HG03175 (cell line): ENCODE data around the gene RUFY3.
A peak's percentile ranks its signal among the peaks of the same experiment; 100 is the strongest.
"Not testable (repeated sequence)": the region's sequence is repeated elsewhere in the genome, so short reads cannot be mapped to it uniquely, and the experiment has no call there.

ENCODE experiments used
- ATAC-seq: cut with Tn5 transposase; IDR thresholded peaks from one replicate; pipeline ENCODE4 v1.9.1; 2021; ENCODE audit warnings: mild to moderate bottlenecking, moderate library complexity; ENCODE audit not compliant: unreplicated experiment

The RUFY3 gene

GRCh38 chr4:70838666-70839588 lies 117.2 kb downstream of the RUFY3 start:
- ATAC-seq, result peak; percentile 66

- ATAC-seq, result peak; percentile 68
Measured at GRCh38 chr4:70839589-70840093, 117.9 kb downstream of the RUFY3 start, which contains the start of gene GRSF1. TSS of gene GRSF1 (minus strand) at chr4:70839890. CDS start at chr4:70839827, 63 bp downstream.

DNA sequence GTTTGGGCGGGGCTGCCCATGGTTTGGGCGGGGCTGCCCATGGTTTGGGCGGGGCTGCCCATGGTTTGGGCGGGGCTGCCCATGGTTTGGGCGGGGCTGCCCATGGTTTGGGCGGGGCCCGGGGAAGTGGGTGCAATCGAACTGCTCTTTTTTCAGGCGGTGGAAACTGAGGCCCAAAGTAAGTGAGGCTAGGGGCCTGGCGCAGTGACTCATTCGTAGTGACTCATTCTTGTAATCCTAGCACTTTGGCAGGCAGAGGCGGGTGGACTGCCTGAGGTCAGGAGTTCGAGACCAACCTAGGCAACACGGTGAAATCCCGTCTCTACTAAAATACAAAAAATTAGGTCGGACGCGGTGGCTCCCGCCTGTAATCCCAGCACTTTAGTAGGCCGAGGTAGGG lies 118.4 kb downstream of the RUFY3 start:
- ATAC-seq, result not testable (repeated sequence)

GRCh38 chr4:70840631-70841030 lies 118.9 kb downstream of the RUFY3 start:
- not testable (repeated sequence) for ATAC-seq

DNA sequence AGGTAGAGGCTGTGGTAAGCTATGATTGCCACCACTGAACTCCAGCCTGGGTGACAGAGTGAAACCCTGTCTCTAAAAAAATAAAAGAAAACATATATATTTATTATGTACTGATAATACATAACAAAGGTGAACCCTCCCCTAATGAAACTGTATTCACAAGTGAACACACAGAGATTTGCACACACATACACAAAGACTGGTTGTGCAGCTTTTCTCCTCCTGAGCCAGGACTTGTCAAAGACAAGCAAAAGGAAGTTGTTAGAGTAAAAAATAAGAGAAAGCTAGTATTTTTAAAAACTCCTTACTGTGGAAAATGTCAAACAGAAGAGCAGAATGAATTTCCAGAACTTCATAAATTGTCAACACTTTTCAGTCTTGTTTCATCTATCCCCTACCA lies 119.4 kb downstream of the RUFY3 start:
- no peak for ATAC-seq

- ATAC-seq, result no peak
Measured at GRCh38 chr4:70841951-70842350, 120.2 kb downstream of the RUFY3 start.

GRCh38 chr4:70842761-70843435 lies 121.1 kb downstream of the RUFY3 start:
- ATAC-seq, result no peak

DNA sequence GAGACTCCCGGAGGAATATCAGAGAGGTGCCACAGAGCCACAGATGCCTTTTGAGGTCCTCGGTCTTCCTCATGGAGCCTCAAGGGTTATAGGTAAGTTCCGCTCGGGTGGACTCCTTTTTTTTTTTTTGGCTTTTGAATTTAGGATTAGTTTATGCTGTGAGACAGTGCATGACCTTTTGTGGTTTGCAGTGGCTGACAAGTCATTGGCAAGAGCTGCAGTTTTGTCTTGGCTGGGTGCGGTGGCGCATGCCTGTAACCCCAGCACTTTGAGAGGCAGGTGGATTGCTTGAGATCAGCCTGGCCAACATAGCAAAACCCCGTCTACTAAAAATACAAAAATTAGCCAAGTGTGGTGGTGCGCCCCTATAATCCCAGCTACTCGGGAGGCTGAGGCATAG lies 122.4 kb downstream of the RUFY3 start:
- no peak for ATAC-seq

- no peak for ATAC-seq
Measured at GRCh38 chr4:70849291-70849690, 127.5 kb downstream of the RUFY3 start.

GRCh38 chr4:70855464-70855863 lies 133.7 kb downstream of the RUFY3 start:
- ATAC-seq, result no peak
